HUDEP-2 (cell line): ENCODE results near the gene LMO7.
A peak's percentile ranks its signal among the peaks of the same experiment; 100 is the strongest.
"Not testable (repeated sequence)": the region's sequence is repeated elsewhere in the genome, so short reads cannot be mapped to it uniquely, and the experiment has no call there.

Experiments
- DNase-seq, 76 experiments: peaks; one replicate each; lab custom pipeline; 2025; ENCODE audit not compliant: unreplicated experiment in 76 of 76; lab: John Stamatoyannopoulos, UW

Gene LMO7

GRCh38 chr13:75645141-75645540 lies 9.0 kb downstream of the LMO7 start:
- no peak for DNase-seq

GRCh38 chr13:75647126-75647784 lies 11.1 kb downstream of the LMO7 start:
- DNase-seq: no peak

DNA sequence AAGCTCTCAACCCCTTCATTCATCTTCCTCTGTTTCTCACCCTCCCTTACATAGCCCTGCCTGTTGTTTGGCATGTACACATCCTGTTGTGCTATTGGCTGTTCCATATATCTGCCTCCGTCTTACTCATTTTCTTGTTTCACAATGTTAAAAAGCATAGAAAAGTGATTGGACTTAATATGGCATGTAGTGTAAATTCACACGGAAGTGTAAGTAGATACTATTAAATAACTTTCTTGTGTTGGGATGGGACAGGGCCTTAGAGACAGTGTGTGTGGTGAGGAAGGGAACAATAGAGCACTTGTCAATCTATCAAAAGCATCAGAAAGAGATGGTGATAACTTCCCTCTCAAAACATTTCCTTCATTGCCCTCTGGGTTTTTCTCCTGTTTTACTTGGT lies 12.3 kb downstream of the LMO7 start:
- no peak for DNase-seq

DNA sequence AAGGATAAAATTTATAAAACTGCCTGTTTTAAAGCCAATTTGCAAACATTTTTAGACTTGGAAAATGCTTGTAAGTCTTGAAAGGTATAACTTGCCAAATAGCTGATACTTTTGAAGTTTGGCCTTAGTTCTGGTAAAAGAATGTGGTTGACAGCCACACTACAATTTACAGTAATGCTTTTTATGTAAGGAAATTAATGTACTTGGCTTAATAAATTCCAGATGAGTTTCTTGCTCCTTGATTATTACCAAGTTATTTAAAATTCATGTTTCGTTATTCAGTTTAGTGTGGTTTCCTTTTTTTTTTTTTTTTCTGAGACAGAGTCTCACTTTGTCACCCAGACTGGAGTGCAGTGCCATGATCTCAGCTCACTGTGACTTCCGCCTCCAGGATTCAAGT lies 14.9 kb downstream of the LMO7 start:
- no peak for DNase-seq

GRCh38 chr13:75652726-75653125 lies 16.6 kb downstream of the LMO7 start:
- DNase-seq: no peak

- no peak for DNase-seq
Observed at GRCh38 chr13:75656425-75656989, 20.4 kb downstream of the LMO7 start.

DNA sequence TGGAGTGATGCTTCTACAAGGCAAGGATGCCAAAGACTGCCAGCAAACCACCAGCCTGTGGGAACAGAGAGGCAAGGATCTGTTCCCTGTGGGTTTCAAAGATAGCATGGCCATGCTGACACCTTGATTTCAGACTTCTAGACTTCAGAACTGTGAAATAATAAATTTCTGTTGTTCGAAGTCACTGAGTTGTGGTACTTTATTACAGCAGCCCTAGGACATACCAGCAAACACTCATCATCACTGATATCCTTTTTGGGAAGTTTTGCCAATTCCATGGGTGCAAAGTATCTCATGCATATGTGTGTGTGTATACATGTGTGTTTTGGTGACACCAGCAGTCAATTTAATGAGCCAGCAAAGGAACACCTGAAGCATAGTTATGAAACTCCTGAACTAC lies 21.0 kb downstream of the LMO7 start:
- DNase-seq: no peak

DNA sequence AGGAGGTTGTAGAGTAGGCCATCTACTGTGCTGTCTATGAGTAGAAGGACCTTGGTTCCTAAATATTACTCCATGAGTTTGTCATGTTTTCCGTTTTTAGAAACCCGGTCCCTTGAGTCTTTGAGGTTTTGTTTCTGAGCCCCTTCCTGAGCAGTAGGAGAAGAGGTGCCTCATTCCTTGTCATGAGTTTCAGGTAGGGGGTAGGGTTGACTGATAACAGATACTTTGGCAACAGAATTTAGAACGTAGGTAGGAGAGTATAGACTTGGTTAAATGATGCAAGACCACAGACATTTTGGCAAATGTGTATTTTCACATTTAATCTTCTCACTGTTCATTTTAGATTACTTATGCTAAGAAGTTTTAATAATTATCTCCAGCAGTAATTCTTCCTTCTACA lies 24.6 kb downstream of the LMO7 start:
- DNase-seq: no peak

- DNase-seq: no peak
Observed at GRCh38 chr13:75661443-75661842, 25.3 kb downstream of the LMO7 start.

GRCh38 chr13:75666646-75667351 lies 30.7 kb downstream of the LMO7 start:
- no peak for DNase-seq

- no peak for DNase-seq
Observed at GRCh38 chr13:75669706-75670105, 33.6 kb downstream of the LMO7 start.

- no peak for DNase-seq
Observed at GRCh38 chr13:75670496-75670895, 34.4 kb downstream of the LMO7 start.

- no peak for DNase-seq
Observed at GRCh38 chr13:75675421-75675820, 39.3 kb downstream of the LMO7 start.

DNA sequence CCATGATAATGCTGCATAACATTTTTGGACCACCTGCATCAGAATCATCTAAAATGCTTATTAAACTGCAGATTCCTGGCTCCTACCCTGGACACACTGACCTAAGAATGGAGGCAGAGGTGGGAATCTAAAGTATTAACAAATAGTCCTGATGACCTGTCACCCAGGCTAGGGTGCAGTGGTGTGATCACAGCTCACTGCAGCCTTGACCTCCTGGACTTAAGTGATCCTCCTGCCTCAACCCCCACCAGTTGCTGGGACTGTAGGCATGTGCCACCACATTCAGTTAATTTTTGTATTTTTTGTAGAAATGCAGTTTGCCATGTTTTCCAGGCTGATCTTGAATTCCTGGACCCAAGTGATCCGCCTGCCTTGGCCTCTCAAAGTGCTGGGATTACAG lies 43.3 kb downstream of the LMO7 start:
- no peak for DNase-seq

- not testable (repeated sequence) for DNase-seq
Observed at GRCh38 chr13:75680251-75680650, 44.1 kb downstream of the LMO7 start.

DNA sequence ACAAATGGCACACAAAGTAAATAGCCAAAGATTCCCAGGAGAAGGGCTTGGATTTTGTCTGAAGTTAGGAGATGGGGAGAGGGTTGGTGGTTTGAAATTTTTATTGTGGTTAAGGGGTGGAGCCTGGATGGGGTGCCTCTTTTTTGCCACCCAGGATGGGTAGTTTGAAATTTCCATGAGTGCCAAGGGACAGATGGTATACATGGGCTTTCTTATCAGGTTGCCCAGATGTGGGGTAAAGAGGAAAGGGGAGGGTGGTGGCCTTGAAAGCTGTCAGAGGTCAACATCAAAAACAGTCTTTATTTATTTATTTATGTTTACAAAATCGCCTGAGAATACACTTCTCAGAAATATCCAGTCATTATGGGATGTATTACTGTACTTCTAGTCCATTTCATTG lies 46.2 kb downstream of the LMO7 start:
- peak in 38 of 76 experiments; percentile 0 to 69 (median 21) for DNase-seq

GRCh38 chr13:75685239-75685697 lies 49.1 kb downstream of the LMO7 start:
- no peak for DNase-seq

- peak in 5 of 76 experiments; percentile 0 to 9 (median 7) for DNase-seq
Observed at GRCh38 chr13:75687150-75687763, 51.1 kb downstream of the LMO7 start.

DNA sequence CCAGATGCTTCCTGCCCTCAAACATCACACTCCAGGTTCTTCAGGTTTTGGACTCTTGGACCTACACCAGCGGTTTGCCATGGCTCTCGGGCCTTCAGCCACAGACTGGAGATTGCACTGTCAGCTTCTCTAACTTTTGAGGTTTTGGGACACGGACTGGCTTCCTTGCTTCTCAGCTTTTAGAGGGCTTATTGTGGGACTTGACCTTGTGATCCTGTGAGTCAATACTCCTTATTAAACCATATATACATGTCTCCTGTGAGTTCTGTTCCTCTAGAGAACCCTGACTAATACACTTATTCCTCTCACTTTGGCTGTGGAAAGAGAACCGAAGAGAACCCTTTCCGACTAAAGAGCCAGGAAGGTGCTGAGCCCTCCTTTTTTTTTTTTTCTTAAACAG lies 53.6 kb downstream of the LMO7 start:
- no peak for DNase-seq

GRCh38 chr13:75690607-75691006 lies 54.5 kb downstream of the LMO7 start:
- DNase-seq: no peak

- DNase-seq: no peak
Observed at GRCh38 chr13:75691183-75691582, 55.1 kb downstream of the LMO7 start.

DNA sequence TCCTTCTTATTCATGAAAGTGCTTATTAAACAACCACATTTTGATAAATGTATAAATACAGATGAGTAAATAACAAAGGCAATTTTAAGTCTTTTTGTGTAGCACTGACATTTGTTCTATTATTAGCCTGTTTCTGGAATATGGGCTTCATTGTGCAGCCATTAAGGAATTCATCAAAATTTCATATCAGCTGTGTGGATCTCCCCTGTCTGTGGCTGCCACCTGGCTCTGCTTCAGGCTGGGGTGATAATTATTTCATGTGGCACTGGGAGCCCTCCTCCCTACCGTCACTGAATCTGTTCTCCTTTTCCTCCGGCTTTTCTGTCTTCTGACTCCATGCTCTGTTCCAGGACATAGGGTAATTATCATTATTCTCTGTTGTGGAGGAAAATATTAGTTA lies 57.1 kb downstream of the LMO7 start:
- no peak for DNase-seq
